Retinal pigment epithelial cell (primary cell): ENCODE results near the gene ARTN.

Source experiments
- DNase-seq: peaks from one replicate; pipeline ENCODE4 v3.0.0-alpha.2; 2010; ENCODE audit warnings: low read depth
- H3K4me3 ChIP-seq: 2 replicates; pipeline ENCODE4 v1.5.1; 2011; ENCODE audit warnings: mild to moderate bottlenecking, low read length, control low read depth, moderate library complexity
- TF ChIP-seq, protein P1 (sequence below): conservative IDR thresholded peaks from 2 replicates; pipeline ENCODE4 v1.5.1; 2011; ENCODE audit warnings: low read depth, low read length, control low read depth, inconsistent platforms

ARTN gene

DNA sequence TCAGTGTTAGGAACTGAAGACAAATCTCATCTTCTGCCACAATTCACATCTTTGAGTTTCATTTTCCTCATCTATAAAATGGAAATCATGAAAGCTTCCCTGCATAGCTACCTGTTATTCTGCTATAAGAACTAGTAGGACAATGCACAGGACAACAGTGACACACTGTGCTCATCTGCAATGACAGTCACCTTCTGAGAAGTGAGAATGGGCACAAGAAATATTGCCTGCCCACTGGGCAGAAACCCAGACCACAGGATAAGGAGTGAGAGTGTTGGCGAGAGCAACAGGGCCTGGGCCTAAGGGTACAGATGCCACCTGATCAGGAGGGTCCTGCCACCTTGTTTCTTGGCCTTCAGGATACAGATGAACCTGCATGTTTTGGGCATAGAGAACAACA lies 23.3 kb upstream of the ARTN start:
- H3K4me3 ChIP-seq, result no peak overlapping the region
- TF ChIP-seq, protein P1, sequence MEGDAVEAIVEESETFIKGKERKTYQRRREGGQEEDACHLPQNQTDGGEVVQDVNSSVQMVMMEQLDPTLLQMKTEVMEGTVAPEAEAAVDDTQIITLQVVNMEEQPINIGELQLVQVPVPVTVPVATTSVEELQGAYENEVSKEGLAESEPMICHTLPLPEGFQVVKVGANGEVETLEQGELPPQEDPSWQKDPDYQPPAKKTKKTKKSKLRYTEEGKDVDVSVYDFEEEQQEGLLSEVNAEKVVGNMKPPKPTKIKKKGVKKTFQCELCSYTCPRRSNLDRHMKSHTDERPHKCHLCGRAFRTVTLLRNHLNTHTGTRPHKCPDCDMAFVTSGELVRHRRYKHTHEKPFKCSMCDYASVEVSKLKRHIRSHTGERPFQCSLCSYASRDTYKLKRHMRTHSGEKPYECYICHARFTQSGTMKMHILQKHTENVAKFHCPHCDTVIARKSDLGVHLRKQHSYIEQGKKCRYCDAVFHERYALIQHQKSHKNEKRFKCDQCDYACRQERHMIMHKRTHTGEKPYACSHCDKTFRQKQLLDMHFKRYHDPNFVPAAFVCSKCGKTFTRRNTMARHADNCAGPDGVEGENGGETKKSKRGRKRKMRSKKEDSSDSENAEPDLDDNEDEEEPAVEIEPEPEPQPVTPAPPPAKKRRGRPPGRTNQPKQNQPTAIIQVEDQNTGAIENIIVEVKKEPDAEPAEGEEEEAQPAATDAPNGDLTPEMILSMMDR, result no peak
- DNase-seq, result no peak

DNA sequence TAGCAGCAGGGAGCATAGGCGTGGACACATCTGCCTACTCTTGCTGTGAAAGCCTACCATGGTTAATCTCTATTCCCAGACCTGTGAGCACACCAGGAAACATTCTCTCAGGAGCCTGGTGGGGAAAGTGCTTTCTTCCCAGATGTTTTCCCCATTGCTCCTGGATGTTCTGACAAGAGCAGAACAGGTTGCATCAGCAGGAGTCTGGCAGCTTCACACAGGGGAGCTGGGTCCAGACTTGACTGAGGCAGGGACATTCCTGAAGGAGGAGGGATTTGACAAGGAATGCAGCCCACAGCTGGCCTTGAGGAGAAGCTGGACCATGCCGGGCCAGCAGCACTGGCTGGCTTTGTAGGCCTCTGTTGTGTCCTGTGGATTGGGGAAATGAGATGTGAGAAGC lies 21.0 kb upstream of the ARTN start:
- TF ChIP-seq, protein P1, result no peak
- no peak for DNase-seq

DNA sequence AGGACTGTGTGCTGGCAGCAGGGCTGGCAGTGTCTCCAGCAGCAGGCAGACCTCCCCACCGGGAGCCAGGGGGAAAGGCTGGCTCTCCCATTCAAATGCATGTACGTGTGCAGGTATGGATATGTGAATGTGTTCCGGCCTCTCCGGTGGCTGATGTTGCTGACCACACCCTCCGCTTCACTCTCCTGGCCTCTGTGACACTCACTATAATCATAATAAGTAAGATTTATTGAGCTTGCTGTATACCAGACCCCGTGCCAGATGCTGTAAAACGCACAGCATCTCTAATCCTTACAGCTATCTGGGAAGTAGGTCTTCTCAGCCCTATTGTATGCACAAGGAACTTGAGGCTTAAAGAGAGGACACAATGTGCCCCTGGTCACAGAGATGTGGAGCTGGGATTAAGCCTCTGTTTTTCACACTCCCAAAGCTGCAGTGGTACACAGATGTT lies 20.5 kb upstream of the ARTN start:
- H3K4me3 ChIP-seq, result no peak overlapping the region
- TF ChIP-seq, protein P1, result no peak
- no peak for DNase-seq

More for the DNA sequence above, 21.0 kb upstream of the ARTN start:
- H3K4me3 ChIP-seq, result no peak overlapping the region

DNA sequence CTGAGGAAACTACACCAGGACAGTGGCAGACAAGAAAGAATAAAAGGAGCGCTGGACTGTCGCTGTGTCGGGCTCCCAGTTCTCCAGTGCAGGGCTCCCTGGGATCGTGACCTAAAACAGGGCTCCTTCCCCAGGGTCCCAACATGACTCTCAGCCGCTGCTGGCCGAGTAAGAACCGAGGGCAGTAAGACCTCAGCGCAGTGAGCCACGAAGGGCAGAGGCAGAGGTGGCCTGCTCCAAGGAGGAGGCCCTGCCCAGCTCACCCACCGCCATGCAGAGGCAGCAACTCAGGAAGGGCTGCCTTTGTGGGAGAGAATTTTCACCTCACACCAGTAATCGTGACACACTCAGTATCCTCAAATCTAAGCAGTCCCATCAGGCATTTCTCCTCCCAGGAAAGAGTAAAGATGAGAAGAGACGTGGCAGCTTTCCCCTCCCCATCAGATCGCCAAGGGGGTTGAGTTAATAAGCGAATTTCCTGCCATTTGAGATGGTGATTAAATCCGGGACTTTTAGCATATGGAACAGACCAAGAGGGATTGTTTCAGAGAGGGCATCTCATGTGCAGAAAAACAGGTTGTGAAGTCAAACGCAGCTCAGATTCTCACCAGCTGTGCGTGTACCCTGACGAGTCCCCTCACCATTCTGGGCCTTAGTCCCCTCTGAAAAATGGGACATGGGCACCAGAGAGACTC lies 19.8 kb upstream of the ARTN start:
- no peak for DNase-seq
- TF ChIP-seq, protein P1, result no peak
- no peak overlapping the region for H3K4me3 ChIP-seq

DNA sequence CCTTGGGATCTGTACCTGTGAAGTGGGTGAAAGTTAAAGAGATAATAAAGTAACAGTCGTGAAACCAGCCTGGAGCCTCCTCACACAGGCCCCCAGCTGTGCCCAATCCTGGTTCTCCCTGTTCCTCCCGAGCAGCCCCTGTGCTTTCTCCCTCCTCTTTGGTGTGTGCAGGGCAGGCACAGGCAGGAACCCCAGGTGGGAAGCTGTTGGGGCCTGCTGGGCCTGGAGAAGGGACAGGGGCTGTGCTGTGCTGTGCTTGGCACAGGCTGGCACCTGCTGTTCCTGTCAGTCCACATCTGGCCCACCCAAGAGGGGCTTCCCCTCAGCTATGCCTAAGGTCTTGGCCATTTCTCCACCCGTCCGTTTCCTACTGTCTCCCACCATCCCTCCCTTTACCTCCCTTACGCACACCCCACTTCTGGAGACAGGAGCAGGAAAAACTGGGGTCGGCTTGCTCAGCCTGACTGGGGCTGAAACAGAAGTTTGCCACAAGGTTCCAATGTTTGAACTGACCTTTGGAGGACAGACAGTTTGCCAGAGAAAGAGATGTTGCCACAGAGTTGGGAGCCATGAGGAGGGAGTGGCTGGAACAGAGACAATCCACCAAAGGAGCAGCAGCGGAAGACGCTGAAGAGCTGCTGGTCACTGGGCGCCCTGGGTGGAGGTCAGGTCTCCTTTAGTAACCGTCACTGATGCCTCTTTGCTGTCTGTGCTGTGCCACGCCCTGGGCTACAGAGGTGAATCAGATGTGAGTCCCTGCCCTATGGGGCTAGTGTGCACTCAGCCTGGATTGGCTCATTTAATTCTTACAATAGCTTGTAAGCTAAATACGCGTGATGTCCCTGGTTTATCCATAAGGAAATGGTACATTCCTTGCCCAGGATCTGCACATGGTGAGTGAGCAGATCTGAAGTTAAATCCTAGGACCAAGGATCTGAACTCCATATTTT lies 18.8 kb upstream of the ARTN start:
- TF ChIP-seq, protein P1, result no peak
- no peak overlapping the region for H3K4me3 ChIP-seq
- no peak for DNase-seq

DNA sequence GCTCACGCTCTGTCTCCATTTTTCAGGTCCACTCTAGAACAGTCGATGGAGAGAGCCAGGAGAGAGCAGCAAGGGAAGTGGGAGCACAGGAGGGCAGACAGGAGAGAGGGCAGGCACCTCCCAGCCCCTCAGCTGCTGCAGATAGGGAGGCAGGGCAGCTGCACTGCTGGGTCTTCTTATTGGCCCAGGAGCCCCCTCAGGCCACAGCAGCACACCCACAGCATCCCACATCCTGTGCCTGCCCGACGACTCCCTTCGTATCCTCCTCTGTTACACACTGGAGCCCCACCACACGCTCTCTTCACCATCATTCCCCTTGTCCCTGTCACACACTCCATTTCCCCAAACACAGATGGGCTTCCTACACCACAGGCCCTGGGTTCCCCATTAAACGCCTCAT lies 13.7 kb upstream of the ARTN start:
- no peak overlapping the region for H3K4me3 ChIP-seq
- no peak for DNase-seq
- TF ChIP-seq, protein P1, result no peak
